Measurements from ENCODE around the gene DLL1. TPM values are rescaled to one million over a fixed set of nuclear protein-coding genes. Genes with fewer than 3 reads are reported as not detected.

The DLL1 gene
- total RNA-seq, 1 experiment from 2014 or later, result not detected

GRCh38 chr6:170278743-170279094, 12.2 kb downstream of the DLL1 start:
- H3K27ac ChIP-seq, result no peak overlapping the region
- no TSS peak for BruUV-seq (replicated peaks)
- H3K4me1 ChIP-seq (replicated peaks; ENCODE audit: insufficient read depth), result no peaks in the 10 kb centered on the region
- intact Hi-C loops (cut with micrococcal nuclease; ENCODE audit: unreplicated experiment), result no loop called here
- H3K36me3 ChIP-seq (ENCODE audit: low read depth), result no peaks in the 10 kb centered on the region
- H3K27me3 ChIP-seq (ENCODE audit: insufficient read depth, low read depth), result peaks cover 81% of the 10 kb centered on the region
- TF ChIP-seq CTCF (conservative IDR thresholded peaks at IDR 0.05) (no peak), EZH2 (IDR thresholded peaks at IDR 0.05; ENCODE audit: low read depth) (no peak)
- H4K20me1 ChIP-seq (ENCODE audit: insufficient read depth), result no peaks in the 10 kb centered on the region
- no peak for DNase-seq
- CTCF ChIA-PET, result no interaction called here
- H3K79me2 ChIP-seq (ENCODE audit: low read depth), result no peaks in the 10 kb centered on the region
- H3K4me2 ChIP-seq, result no peak overlapping the region
- no peaks in the 10 kb centered on the region for H3K9me3 ChIP-seq (ENCODE audit: insufficient read depth, low read depth)
- H3K4me3 ChIP-seq, result no peak overlapping the region
- H2AFZ ChIP-seq, result no peak overlapping the region
- no peaks in the 10 kb centered on the region for H3F3A ChIP-seq (ENCODE audit: insufficient read depth, low read depth)
- H3K9me2 ChIP-seq (ENCODE audit: insufficient read depth), result no peaks in the 10 kb centered on the region
- POLR2A ChIA-PET (ENCODE audit: unreplicated experiment), result no interaction called here

- ChIA-PET POLR2A (ENCODE audit: unreplicated experiment) (no interaction called here), CTCF (no interaction called here)
- Histone ChIP-seq H2AFZ (no peak overlapping the region), H3F3A (ENCODE audit: insufficient read depth, low read depth) (no peaks in the 10 kb centered on the region), H3K27me3 (ENCODE audit: insufficient read depth, low read depth) (peaks cover 85% of the 10 kb centered on the region), H3K9me2 (ENCODE audit: insufficient read depth) (no peaks in the 10 kb centered on the region), H3K79me2 (ENCODE audit: low read depth) (no peaks in the 10 kb centered on the region), H3K27ac (no peak overlapping the region), H3K9me3 (ENCODE audit: insufficient read depth, low read depth) (no peaks in the 10 kb centered on the region), H3K4me1 (replicated peaks; ENCODE audit: insufficient read depth) (no peaks in the 10 kb centered on the region), H3K4me2 (no peak overlapping the region), H3K36me3 (ENCODE audit: low read depth) (no peaks in the 10 kb centered on the region), H4K20me1 (ENCODE audit: insufficient read depth) (no peaks in the 10 kb centered on the region), H3K4me3 (no peak overlapping the region)
- TF ChIP-seq EZH2 (IDR thresholded peaks at IDR 0.05; ENCODE audit: low read depth) (no peak), CTCF (conservative IDR thresholded peaks at IDR 0.05) (no peak)
- no TSS peak for BruUV-seq (replicated peaks)
- DNase-seq, result no peak
- intact Hi-C loops (cut with micrococcal nuclease; ENCODE audit: unreplicated experiment), result no loop called here
These were observed 12.8 kb downstream of the DLL1 start for GRCh38 chr6:170277893-170278742.

- TF ChIP-seq EZH2 (IDR thresholded peaks at IDR 0.05; ENCODE audit: low read depth), result no peak
- no peak for TF ChIP-seq CTCF (conservative IDR thresholded peaks at IDR 0.05)
- H3K9me2 ChIP-seq (ENCODE audit: insufficient read depth), result no peaks in the 10 kb centered on the region
- no peak overlapping the region for H3K27ac ChIP-seq
- H3K4me3 ChIP-seq, result no peak overlapping the region
- H3F3A ChIP-seq (ENCODE audit: insufficient read depth, low read depth), result no peaks in the 10 kb centered on the region
- CTCF ChIA-PET, result no interaction called here
- POLR2A ChIA-PET (ENCODE audit: unreplicated experiment), result no interaction called here
- BruUV-seq (replicated peaks), result no TSS peak
- H4K20me1 ChIP-seq (ENCODE audit: insufficient read depth), result no peaks in the 10 kb centered on the region
- H3K4me2 ChIP-seq, result no peak overlapping the region
- no peaks in the 10 kb centered on the region for H3K4me1 ChIP-seq (replicated peaks; ENCODE audit: insufficient read depth)
- no peaks in the 10 kb centered on the region for H3K9me3 ChIP-seq (ENCODE audit: insufficient read depth, low read depth)
- intact Hi-C loops (cut with micrococcal nuclease; ENCODE audit: unreplicated experiment), result no loop called here
- H3K79me2 ChIP-seq (ENCODE audit: low read depth), result no peaks in the 10 kb centered on the region
- peaks cover 88% of the 10 kb centered on the region for H3K27me3 ChIP-seq (ENCODE audit: insufficient read depth, low read depth)
- no peaks in the 10 kb centered on the region for H3K36me3 ChIP-seq (ENCODE audit: low read depth)
- H2AFZ ChIP-seq, result no peak overlapping the region
- no peak for DNase-seq
These were observed 14.4 kb downstream of the DLL1 start for GRCh38 chr6:170276369-170277057.

All from PC-9 (cell line).